ENCODE measurements around the gene CLTCL1. TPM values are rescaled to one million over a fixed set of nuclear protein-coding genes. Genes with fewer than 3 reads are reported as not detected.

The CLTCL1 gene
- total and polyA plus RNA-seq, 9 of the 15 experiments (the other 6 are each of a cell fraction or from before 2014, with no cell fraction given): 1.1 to 11.7 (median 5.0) TPM

GRCh38 chr22:19195796-19196731 is 95.5 kb downstream of the CLTCL1 start (continued):
- TF ChIP-seq HNRNPL (IDR thresholded peaks at IDR 0.05; ENCODE audit: low read depth, low read length) (no peak), ZNF224 (CRISPR knock-in tag; IDR thresholded peaks at IDR 0.05) (no peak), NCOA6 (IDR thresholded peaks at IDR 0.05) (no peak), STAG1 (CRISPR knock-in tag; IDR thresholded peaks at IDR 0.05; ENCODE audit: borderline replicate concordance) (peak; percentile 38), MIER1 (IDR thresholded peaks at IDR 0.05; ENCODE audit: low read depth) (no peak), CHAMP1 (IDR thresholded peaks at IDR 0.05) (no peak), AFF4 (CRISPR knock-in tag; IDR thresholded peaks at IDR 0.05) (no peak), ZC3H4 (CRISPR knock-in tag; IDR thresholded peaks at IDR 0.05; ENCODE audit: borderline replicate concordance) (peak; percentile 24; the same call in 1 of the 2 replicates), CBFA2T2 (conservative IDR thresholded peaks at IDR 0.05) (no peak), SNIP1 (IDR thresholded peaks at IDR 0.05; ENCODE audit: low read depth) (no peak), ZNF263 (CRISPR knock-in tag; IDR thresholded peaks at IDR 0.05; ENCODE audit: borderline replicate concordance) (no peak), TEAD1 (CRISPR knock-in tag; IDR thresholded peaks at IDR 0.05) (peak in 1 of 2 experiments; percentile 46; a peak in 1 of 4 replicates), MAZ (CRISPR knock-in tag; conservative IDR thresholded peaks at IDR 0.05 in 1 of 2, IDR thresholded peaks at IDR 0.05 in 1 of 2) (peak in 1 of 2 experiments; percentile 32; a peak in 1 of 4 replicates), PBX2 (CRISPR knock-in tag; IDR thresholded peaks at IDR 0.05; ENCODE audit: low read depth) (no peak), PBX2 (tag; conservative IDR thresholded peaks at IDR 0.05; ENCODE audit: low read depth) (no peak), GMEB1 (CRISPR knock-in tag; IDR thresholded peaks at IDR 0.05) (no peak)
